Left ventricle myocardium superior (tissue), 1 donor: ENCODE results near the gene ATRIP. TPM values are rescaled to one million over a fixed set of nuclear protein-coding genes. Genes with fewer than 3 reads are reported as not detected.
"Not testable (repeated sequence)": the region's sequence is repeated elsewhere in the genome, so short reads cannot be mapped to it uniquely, and the experiment has no call there.

ENCODE experiments used
- ATAC-seq: fragments of 200-7000 bp; cut with Tn5 transposase; one replicate; pipeline ENCODE4 v1.9.1; 2020; ENCODE audit warnings: mild to moderate bottlenecking, moderate library complexity
- DNase-seq: peaks from one replicate; pipeline ENCODE4 v3.0.0-alpha.2; 2020
- intact Hi-C: fragments of 100-400 bp; cut with micrococcal nuclease; formaldehyde crosslinking; loops from one replicate; pipeline ENCODE4 v1.11.0; 2022
- total RNA-seq: library from RNA; stranded (reverse); fragmentation: NEBNext Ultra II Directional; extraction: Animal tissue kit (Norgen Biotek cat#: 25700); gene quantifications from one replicate; pipeline ENCODE4 v1.2.1, GENCODE V29; 2021
- donor health status: DM: no; HTN: yes; CAD: no; lungs with severe emphysema.

ATRIP gene
- total RNA-seq, 1 donor from 2014 or later, result 4.9 TPM

DNA sequence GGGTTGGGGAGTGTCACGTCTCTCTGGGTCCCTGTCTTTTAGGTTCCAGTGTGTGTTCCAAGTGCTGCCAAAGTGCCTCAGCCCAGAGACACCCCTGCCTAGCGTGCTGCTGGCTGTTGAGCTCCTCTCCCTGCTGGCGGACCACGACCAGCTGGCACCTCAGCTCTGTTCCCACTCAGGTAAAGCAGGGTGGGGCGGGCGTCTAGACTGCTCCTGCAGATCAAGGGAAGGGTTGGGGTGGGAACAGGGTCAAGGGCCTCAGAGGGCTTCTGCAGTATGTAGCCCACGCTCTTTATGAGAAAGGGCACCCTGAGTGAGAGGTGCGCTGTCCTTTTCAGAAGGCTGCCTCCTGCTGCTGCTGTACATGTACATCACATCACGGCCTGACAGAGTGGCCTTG is 17.2 kb downstream of the ATRIP start:
- no peak for ATAC-seq
- intact Hi-C loops, result loop anchor here (5.0 kb wide), 1 partner anchor 84 kb away; no protein-coding TSS in a partner anchor
- no peak for DNase-seq

DNA sequence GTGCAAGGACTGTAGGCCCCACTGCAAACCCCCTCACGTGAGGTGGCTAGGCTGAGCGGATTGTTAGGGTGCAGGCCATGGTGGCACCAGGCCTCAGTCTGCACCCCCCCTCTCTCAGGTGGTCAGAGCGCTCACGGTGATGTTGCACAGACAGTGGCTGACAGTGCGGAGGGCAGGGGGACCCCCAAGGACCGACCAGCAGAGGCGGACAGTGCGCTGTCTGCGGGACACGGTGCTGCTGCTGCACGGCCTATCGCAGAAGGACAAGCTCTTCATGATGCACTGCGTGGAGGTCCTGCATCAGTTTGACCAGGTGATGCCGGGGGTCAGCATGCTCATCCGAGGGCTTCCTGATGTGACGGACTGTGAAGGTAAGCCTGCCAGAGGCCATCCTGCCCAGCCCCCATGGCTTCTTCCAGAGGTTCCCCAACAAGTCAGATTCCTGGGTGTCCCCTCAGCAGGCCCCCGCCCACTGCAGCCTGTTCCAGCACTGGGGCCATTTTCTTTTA is 18.2 kb downstream of the ATRIP start:
- intact Hi-C loops, result loop anchor here (5.0 kb wide), 1 partner anchor 83 kb away; no protein-coding TSS in a partner anchor
- DNase-seq (no peak), ATAC-seq (no peak)

- intact Hi-C loops, result no loop called here
- ATAC-seq, result no peak
- DNase-seq, result no peak
Observed at GRCh38 chr3:48465237-48465530, 18.6 kb downstream of the ATRIP start.

GRCh38 chr3:48465531-48466378 is 19.2 kb downstream of the ATRIP start:
- intact Hi-C loops, result no loop called here
- DNase-seq (peak; percentile 95), ATAC-seq (peak; percentile 94)

DNA sequence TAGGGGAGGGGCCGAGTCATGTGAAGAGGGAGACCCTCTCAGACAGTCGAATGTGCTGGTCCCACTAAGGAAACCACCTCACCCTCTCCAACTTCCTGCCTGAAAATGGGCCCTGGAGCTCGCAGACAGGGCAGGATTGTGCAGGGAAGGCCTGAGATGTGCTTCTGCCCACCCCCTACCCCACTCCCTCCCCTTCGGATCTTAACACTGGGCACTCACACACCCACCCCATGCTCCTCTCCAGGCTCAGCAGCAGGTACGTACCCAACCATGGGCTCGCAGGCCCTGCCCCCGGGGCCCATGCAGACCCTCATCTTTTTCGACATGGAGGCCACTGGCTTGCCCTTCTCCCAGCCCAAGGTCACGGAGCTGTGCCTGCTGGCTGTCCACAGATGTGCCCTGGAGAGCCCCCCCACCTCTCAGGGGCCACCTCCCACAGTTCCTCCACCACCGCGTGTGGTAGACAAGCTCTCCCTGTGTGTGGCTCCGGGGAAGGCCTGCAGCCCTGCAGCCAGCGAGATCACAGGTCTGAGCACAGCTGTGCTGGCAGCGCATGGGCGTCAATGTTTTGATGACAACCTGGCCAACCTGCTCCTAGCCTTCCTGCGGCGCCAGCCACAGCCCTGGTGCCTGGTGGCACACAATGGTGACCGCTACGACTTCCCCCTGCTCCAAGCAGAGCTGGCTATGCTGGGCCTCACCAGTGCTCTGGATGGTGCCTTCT is 20.0 kb downstream of the ATRIP start:
- intact Hi-C loops, result no loop called here
- DNase-seq (no peak), ATAC-seq (peak; percentile 12)

DNA sequence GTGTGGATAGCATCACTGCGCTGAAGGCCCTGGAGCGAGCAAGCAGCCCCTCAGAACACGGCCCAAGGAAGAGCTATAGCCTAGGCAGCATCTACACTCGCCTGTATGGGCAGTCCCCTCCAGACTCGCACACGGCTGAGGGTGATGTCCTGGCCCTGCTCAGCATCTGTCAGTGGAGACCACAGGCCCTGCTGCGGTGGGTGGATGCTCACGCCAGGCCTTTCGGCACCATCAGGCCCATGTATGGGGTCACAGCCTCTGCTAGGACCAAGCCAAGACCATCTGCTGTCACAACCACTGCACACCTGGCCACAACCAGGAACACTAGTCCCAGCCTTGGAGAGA is 20.5 kb downstream of the ATRIP start:
- intact Hi-C loops, result no loop called here
- ATAC-seq (no peak), DNase-seq (no peak)

- ATAC-seq, result no peak
- intact Hi-C loops, result no loop called here
- no peak for DNase-seq
Observed at GRCh38 chr3:48467473-48468267, 21.1 kb downstream of the ATRIP start.

DNA sequence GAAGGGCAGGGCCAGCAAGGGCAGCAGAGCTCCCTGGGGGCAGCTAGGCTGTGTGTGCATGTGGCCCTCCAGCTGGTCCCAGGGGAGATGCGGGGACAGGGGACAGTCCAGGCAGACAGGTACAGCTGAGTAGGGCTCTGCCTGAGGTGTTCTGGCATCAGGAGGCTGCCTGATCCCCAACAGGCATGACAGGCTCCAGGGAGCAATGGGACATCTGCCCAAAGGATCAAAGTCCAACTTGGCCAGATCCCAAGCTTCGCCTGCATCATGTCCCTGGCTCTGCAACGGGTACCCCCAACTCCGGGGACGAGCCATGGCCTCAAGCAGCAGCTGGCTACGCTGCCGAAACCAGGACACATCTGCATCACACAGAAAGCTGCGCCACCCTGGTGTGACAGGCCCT is 21.8 kb downstream of the ATRIP start:
- ATAC-seq (no peak), DNase-seq (no peak)
- intact Hi-C loops, result no loop called here

GRCh38 chr3:48469046-48469915 is 22.7 kb downstream of the ATRIP start:
- intact Hi-C loops, result no loop called here
- ATAC-seq (no peak), DNase-seq (no peak)

DNA sequence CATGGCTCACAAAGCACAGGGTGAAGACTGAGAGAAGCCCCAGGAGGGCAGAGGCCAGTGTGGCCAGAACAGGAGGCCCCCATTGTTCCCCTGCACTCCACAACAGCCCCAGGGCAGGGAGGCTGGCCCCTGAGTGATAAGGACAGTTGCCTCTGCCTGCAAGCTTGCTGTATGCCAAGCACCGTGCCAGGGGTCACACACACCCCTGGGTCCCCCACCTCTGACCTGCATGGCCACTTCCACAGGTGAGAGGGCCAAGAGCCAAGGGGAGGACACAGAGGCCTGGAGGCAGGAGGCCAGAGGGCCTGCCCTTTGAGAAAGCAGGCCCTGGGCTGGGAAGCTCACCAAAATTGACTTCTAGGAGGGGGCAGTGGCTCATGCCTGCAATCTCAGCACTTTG is 23.7 kb downstream of the ATRIP start:
- DNase-seq (no peak), ATAC-seq (no peak)
- intact Hi-C loops, result no loop called here

GRCh38 chr3:48472673-48472922 is 26.1 kb downstream of the ATRIP start:
- intact Hi-C loops, result no loop called here
- DNase-seq (no peak), ATAC-seq (peak; percentile 50)

GRCh38 chr3:48472923-48473616 is 26.5 kb downstream of the ATRIP start:
- intact Hi-C loops, result no loop called here
- DNase-seq (peak; percentile 94), ATAC-seq (peak; percentile 93)

- DNase-seq, result no peak
- ATAC-seq, result no peak
- intact Hi-C loops, result no loop called here
Observed at GRCh38 chr3:48473617-48473952, 27.0 kb downstream of the ATRIP start.

DNA sequence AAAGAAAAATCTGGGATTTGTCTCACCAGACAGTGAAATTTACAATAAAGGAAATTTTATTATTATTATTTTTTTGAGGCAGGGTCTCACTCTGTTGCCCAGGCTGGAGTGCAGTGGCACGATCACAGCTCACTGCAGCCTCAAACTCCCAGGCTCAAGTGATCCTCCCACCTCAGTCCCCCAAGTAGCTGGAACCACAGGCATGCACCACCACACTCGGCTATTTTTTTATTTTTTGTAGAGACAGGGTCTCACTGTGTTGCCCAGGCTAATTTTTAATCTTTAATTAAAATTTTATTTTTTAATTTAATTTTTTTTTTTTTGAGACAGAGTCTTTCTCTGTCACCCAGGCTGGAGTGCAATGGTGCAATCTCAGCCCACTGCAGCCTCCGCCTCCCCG is 27.5 kb downstream of the ATRIP start:
- DNase-seq, intact Hi-C loops, ATAC-seq: not testable (repeated sequence)

GRCh38 chr3:48474619-48475018 is 28.1 kb downstream of the ATRIP start:
- ATAC-seq (no peak), DNase-seq (no peak)
- intact Hi-C loops, result no loop called here

GRCh38 chr3:48475188-48475587 is 28.7 kb downstream of the ATRIP start:
- intact Hi-C loops, result no loop called here
- no peak for DNase-seq
- no peak for ATAC-seq

DNA sequence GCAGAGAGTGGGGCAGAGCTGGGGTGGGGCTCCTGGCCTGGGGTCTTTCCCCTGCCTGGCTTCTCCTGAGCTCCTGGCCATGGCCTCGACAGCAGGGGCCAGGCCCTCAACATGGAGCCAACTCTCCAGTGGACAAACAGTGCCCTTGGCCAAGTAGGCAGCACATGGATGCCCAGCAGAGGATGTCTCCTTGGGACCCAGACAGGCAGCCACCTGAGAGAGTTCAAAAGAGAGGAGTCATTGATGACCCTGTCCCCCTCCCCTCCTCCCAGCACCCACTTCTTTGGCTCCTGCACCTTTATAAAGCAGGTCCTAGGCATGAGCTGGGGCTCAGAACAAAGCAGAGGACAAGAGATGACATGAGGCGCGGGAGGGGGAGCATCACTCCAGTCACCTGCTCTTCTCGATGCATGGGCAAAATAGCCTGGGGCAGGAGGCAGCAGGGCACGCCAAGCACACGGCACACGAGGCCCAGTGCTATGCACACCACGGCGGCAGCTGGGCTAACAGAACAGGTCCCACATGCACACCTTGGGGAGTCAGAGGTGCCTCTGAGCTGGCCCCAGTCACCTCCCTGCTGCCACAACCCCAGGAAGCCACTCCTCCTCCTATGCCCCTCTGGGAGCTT is 30.0 kb downstream of the ATRIP start:
- ATAC-seq (no peak), DNase-seq (no peak)
- intact Hi-C loops, result no loop called here

DNA sequence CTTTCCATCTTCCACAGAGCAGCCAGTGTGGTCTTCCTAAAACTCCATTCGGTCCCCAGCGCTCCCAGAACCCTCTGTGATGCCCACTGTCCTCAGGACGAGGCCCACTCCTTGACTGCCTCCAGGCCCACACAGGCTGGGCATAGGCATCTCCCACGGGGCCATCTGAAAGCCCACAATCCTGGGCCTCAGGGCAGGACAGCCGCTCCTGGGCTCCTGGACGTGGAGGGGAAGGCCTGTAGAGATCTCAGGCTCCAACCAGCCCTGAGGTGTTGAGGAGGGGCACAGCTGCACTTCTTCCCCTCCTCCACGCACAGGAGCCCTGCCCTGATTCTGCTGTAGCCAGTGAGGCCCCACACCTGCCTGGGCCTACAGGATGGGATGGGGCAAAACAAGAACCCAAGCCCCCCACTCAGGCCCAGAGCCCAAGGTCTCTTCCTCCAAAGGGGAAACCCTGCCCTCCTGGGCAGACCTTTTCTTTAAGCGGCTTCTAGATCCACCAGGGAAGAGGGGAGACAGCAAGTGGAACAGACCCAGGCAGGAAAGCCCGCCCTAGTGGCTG is 31.5 kb downstream of the ATRIP start:
- ATAC-seq, result no peak
- DNase-seq, result no peak
- intact Hi-C loops, result no loop called here
